Keratinocyte (primary cell): ENCODE measurements around the gene SEC14L1.

Experiments
- EZH2 ChIP-seq: IDR thresholded peaks from one replicate; pipeline ENCODE4 v1.6.1; 2012; ENCODE audit warnings: inconsistent platforms, mild to moderate bottlenecking, low read length, moderate library complexity
- TF ChIP-seq, protein P1 (sequence below), 3 experiments: IDR thresholded peaks in 1 of 3; conservative IDR thresholded peaks in 1 of 3; optimal IDR thresholded peaks in 1 of 3; 2 replicates in 2 of 3; 3 replicates in 1 of 3; pipeline versions ENCODE3 to v1.5.1; 2011; ENCODE audit warnings: low read length in 3 of 3, mild to moderate bottlenecking in 3 of 3, moderate library complexity in 2 of 3, control low read depth in 1 of 3, inconsistent platforms in 1 of 3; ENCODE audit not compliant: insufficient read depth in 2 of 3; ENCODE audit errors: extremely low read depth in 1 of 3

DNA sequence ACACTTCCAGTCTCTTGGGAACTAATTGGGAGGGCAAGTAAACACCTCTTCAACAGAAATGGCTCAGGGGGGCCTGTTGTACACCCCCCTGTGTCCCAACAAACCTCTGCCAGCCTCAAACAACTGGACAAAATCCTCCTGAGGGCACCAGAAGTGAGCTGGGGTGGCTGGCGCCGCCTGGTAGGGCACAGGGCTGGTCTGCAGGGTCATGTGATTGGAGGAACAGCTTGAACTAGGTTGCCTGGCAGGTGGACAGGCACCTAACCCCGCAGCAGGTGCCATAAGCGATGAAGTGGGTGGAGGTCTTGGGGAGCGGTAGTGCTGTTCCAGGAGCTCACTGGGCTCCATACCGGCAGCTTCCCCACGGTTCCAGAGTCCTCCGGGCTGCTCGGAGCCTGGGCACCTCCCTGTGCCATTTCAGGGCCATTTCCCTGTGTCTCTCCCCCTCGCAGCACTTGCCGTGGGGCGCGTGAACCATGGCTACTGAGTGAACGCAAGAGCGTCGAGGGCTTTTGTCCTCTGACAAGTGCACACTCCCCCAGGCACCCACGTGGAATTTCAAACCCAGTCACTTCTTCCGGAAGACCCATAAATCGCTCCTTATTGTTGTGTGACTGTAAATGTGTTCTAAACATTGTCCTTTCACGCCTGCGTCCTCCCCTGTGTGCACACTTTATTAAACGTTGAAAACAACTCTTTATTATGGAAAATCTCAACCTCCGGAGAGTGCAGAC is 101.5 kb downstream of the SEC14L1 start:
- TF ChIP-seq, protein P1, sequence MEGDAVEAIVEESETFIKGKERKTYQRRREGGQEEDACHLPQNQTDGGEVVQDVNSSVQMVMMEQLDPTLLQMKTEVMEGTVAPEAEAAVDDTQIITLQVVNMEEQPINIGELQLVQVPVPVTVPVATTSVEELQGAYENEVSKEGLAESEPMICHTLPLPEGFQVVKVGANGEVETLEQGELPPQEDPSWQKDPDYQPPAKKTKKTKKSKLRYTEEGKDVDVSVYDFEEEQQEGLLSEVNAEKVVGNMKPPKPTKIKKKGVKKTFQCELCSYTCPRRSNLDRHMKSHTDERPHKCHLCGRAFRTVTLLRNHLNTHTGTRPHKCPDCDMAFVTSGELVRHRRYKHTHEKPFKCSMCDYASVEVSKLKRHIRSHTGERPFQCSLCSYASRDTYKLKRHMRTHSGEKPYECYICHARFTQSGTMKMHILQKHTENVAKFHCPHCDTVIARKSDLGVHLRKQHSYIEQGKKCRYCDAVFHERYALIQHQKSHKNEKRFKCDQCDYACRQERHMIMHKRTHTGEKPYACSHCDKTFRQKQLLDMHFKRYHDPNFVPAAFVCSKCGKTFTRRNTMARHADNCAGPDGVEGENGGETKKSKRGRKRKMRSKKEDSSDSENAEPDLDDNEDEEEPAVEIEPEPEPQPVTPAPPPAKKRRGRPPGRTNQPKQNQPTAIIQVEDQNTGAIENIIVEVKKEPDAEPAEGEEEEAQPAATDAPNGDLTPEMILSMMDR (optimal IDR thresholded peaks at IDR 0.05 in 1 of 3, IDR thresholded peaks at IDR 0.05 in 1 of 3, conservative IDR thresholded peaks at IDR 0.05 in 1 of 3; ENCODE audit: extremely low read depth in 1 of 3, insufficient read depth in 2 of 3, low read length in 3 of 3), result no peak
- no peak for TF ChIP-seq EZH2
